ENCODE results near the gene HSPA4.

GRCh38 chr5:133048993-133049725 lies 2.7 kb upstream of the HSPA4 start:
- TF ChIP-seq CTCF (IDR thresholded peaks at IDR 0.05), result no peak
- TF ChIP-seq POLR2A (IDR thresholded peaks at IDR 0.05), result no peak
- no peak for TF ChIP-seq EP300 (IDR thresholded peaks at IDR 0.05)
